T-helper 1 cell treated with Interleukin-12 subunit alpha and Interleukin-12 subunit beta and Interleukin-4 antibody, amounts not matched to agents 30 ng/mL and 1 ng/mL, for 36 hours (primary cell): ENCODE measurements around the gene AP3B1. TPM values are rescaled to one million over a fixed set of nuclear protein-coding genes. Genes with fewer than 3 reads are reported as not detected.
"Not testable (repeated sequence)": the region's sequence is repeated elsewhere in the genome, so short reads cannot be mapped to it uniquely, and the experiment has no call there.

Experiments
- intact Hi-C: fragments of 100-400 bp; cut with micrococcal nuclease; formaldehyde crosslinking; loops from one replicate; pipeline ENCODE4 v1.15.1; 2024
- total RNA-seq: library from RNA; stranded (reverse); gene quantifications from 2 replicates; pipeline ENCODE4 v1.2.3, GENCODE V29; 2022

The AP3B1 gene
- total RNA-seq, 1 donor from 2014 or later: 43.3 TPM

DNA sequence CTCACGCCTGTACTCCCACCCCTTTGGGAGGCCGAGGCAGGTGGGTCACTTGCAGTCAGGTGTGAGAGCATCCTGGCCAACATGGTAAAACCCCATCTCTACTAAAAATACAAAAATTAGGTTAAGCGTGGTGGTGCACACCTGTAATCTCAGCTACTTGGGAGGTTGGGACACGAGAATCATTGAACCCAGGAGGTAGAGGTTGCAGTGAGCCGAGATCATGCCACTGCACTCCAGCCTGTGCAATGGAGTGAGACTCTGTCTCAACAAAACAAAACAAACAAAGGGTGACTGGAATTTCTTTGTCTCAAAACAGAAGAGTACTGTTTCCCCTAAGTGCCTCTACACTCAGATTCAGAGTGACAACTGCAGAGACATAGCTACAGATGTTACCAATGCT lies 116.1 kb downstream of the AP3B1 start:
- intact Hi-C loops: no loop called here

DNA sequence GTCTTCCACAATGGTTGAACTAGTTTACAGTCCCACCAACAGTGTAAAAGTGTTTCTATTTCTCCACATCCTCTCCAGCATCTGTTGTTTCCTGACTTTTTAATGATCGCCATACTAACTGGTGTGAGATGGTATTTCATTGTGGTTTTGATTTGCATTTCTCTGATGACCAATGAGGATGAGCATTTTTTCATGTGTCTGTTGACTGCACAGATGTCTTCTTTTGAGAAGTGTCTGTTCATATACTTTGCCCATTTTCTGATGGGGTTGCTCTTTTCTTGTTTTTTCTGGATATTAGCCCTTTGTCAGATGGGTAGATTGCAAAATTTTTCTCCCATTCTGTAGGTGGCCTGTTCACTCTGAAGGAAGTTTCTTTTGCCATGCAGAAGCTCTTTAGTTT lies 124.2 kb downstream of the AP3B1 start:
- intact Hi-C loops: not testable (repeated sequence)

DNA sequence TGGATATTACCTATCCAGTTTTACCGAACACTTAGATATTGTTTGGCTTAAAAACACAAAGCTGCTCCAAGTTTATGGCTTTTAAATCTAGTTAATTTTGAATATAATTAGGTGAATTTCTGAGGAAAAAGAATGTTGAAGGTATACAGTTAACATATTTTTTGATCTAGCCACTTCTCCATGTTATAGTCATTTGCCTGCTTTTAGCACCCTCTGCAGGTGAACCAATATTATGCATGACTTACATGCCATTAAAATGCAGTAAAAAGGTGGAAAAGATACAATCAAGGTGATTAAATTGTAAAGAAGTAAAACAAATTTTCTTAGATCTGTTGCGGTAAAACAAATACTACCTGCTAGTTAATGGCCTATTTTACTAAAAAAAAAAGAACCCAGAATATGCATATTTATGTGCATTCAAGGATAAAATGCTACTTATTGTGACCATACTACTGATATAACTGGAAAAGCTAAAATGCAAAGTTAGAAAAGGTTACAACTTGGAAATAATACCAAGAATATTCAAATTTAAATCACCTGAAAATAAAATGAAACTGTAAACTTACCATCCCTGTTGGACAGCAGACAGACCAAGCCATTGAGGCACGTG lies 132.1 kb downstream of the AP3B1 start:
- intact Hi-C loops: loop anchor here (1.0 to 5.0 kb wide), 6 partner anchors 295 to 1294 kb away; no protein-coding TSS in a partner anchor

DNA sequence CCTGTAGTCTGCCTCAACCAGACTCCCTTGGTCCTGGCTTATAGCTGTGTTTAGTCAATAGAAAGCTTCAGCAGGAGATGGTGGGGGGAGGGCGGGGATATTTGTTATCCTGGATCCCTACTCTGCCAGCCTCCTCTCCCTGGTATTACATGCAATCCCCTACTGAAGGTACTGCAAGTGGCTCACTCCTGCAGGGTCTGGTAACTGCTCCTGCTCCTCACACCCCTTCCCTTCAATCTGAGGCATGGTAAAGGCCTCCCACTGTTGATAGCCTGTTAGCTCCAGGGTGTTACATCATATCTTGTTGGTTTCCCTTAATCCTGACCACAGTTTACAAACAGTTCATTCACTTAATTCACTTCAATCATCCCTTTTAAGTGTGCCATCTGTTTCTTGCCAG lies 137.5 kb downstream of the AP3B1 start:
- intact Hi-C loops: no loop called here

DNA sequence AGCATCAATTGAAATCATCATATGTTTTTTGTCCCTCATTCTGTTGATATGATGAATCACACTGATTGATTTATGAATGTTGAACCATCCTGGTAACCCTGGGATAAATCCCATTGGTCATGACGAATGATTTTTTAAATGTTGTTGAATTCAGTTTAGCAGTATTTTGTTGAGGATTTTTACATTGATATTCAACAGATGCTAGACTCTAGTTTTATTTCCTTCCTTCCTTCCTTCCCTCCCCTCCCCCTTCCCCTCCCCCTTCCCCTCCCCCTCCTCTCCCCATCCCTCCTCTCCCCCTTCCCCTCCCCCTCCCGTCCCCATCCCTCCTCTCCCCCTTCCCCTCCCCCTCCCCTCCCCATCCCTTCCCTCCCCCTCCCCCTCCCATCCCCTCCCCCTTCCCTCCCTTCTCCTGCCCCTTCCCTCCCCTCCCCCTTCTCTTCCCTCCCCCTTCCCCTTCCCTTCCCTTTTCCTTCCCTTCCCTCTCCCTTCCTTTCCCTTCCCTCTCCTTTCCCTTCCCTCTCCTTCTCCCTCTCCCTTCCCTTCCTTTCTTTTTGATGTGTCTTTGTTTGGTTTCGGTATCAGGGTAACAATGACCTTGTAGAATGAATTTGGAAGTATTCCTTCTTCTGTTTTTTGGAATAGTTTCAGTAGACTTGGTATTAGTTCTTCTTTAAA lies 142.8 kb downstream of the AP3B1 start:
- intact Hi-C loops: no loop called here

DNA sequence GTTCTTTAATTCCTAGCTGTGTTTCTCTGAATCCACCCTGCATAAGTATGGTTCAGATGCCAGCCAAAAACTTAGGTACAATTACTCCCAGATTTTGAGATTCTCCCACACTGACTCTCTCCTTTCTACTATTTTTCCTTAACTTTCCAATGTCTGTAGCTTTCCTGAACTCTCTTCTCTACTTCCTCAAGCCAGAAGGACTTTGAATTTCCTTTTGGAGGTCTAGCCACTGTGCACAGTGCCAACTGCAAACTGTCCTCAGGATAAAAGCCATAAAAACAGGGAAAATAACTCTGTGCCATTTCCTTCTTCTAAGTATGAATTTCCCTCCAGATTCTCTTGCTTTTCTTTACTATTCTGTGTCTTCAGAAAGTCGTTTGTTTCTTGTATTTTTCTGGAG lies 157.2 kb downstream of the AP3B1 start:
- intact Hi-C loops: no loop called here

DNA sequence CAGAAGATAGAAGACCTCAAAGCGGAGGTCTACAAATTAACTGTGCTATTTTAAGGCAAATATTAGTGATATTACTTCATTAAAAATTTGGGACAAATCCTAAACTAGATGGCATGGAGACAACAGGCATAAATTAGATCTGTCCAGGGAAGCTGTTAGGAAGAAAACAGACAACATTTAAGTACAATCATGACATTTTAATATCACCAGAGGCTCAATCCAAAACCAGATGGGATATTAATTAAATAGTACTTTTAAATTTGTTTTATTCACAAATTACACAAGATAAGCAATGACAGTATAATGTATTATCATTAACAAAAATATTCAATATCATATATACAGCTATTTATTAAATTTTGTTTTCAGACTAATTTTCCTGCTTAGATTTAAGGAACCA lies 161.1 kb downstream of the AP3B1 start:
- intact Hi-C loops: no loop called here

DNA sequence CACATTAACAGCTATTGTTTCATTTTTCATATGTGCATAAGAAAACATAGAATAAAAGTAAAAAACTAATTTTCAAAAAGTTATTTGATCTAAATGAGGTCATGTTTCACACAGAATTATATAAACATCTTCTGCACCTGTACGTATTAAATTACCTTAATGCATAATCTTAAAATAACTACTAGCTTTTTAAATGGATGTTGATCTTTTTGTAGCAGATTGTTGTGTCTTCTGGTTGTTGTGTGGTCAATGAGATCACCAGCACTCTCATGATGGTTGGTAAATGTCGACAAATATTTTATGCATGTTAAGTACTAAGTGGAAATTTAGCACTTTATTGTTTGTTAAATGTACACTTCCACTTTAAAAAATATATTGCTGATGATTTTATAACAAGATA lies 162.0 kb downstream of the AP3B1 start:
- intact Hi-C loops: no loop called here

DNA sequence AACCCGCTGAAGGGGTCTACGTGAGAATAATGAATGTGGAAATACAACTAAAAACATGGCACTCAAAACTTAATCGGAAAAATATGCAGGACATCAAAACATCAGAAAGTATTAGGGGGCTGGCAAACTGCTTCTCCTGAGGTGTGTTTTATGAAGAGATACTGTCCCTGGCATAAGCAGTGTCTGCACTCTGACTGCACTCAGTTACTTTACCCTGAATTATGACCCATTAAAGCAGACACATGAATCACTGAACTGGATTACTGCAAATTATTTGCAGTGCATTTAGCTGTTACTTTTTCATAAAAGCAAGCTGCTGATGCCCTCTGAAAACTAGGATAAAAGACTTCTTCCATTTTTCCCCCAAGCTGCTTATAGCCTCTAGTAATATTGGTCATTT lies 164.9 kb downstream of the AP3B1 start:
- intact Hi-C loops: no loop called here

DNA sequence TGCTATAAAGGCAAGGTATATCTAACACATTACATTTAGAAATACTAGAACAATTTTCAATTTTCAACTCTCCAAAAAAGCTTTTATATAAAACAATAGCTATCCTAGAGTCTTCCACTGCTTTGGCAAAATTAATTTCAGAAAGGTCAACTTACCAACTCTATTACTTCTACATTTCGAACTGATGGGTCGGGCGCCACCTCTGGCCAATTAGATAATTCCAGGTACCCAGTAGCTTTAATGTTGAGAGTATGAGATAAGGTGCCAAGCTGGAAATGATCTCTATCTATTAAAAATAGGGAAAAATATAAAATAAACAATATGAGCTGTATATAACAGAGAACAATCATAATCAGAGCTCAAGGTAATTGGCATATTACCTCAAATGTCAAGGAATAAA lies 166.6 kb downstream of the AP3B1 start:
- intact Hi-C loops: no loop called here

DNA sequence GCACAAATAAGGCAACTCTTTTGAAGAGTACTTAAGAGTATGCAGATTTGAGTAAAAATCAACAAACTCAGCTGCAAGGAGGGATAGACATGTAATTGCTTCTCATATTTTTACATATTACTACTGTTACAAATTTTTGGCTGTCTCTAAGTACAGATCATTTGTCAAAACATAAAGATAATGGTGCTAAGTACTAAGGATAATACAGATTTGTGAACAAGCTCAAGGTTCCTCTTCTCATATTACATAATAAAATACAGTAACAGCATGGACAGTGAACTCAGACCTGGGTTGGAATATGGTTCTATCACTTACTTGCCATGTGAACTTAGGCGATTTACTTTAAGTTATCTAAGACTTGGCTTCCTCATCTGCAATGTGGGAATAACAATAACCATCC lies 168.0 kb downstream of the AP3B1 start:
- intact Hi-C loops: no loop called here

DNA sequence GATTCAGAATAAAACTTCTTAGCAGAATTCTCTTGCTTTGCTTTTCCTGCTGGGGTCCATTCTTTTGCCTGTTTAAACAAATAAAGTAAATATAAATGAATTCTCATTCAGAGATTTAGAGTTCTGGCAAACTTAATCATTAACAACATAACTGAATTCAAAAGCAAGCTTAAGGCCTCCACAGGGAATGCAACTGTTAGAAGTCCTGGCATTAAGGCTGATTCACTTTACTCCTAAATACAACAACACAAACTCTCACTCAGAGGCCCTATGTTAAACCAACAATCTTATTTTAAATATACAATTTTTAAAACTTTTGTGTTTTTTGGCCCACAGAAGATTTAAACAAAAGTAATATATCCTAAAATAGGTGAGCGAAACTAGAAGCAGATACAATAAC lies 178.3 kb downstream of the AP3B1 start:
- intact Hi-C loops: no loop called here

DNA sequence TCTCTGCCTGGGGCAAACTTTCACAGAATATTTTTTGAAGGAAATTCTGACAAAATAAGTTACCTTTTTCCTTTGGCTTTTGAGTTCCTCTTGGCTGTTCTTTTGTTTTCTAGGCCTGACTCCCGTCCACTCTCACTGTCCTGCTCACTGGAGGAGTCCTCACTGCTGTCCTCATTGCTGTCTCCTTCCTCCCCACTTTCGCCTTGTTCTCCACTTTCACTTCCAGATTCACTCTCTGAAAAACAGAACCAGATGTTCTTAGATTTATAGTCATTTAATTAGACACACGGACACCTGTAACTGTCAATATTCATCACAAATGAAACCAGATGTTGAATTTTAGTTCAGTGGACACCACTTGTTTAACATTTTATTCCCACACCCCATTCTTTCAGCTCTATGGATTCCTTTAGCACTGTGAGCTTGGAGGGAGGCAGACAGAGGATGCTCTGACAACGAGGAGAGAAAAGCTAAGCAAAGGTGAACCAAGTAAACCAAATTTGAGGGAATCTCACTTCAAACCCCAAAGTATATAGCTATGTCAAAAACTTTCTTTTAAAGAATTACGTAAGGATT lies 180.7 kb downstream of the AP3B1 start:
- intact Hi-C loops: no loop called here

DNA sequence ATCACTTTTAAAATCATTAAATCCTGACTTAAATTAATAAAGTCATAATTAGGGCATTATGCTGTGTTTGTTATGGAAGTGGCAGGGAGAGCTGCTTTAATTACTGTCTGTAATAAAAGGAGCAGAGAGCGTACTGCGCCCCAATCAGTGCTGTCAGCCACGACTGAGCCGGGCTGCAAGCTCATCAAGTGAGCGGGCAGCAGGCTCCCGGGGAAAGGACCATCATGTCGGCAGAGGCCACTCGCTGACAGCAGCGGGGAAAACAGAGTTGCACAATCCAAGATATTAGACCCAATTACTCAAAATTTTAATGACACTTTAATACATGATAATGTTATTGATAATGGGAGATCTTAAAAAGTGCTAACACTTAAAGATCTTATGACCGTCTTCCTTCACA lies 181.6 kb downstream of the AP3B1 start:
- intact Hi-C loops: no loop called here

DNA sequence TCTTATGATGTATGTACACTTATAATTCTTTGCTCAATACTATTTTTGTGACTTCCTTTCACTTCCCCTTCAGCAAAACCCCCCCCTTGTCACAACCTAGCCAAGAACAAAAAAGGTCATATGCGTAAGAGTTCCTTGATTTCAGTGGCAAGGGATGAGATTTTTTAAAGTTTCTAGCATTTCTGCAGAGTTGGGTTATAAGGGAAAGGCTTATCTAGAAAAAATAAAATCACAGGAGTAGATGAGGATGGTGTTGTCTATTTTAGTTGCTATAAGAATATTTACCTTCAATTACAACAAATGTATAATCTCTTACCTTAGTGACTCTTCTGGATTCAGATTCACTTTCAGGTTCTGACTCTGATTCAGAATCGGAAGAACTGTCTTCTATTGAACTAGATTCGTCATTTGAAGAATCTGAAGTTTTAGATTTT lies 184.6 kb downstream of the AP3B1 start:
- intact Hi-C loops: no loop called here

DNA sequence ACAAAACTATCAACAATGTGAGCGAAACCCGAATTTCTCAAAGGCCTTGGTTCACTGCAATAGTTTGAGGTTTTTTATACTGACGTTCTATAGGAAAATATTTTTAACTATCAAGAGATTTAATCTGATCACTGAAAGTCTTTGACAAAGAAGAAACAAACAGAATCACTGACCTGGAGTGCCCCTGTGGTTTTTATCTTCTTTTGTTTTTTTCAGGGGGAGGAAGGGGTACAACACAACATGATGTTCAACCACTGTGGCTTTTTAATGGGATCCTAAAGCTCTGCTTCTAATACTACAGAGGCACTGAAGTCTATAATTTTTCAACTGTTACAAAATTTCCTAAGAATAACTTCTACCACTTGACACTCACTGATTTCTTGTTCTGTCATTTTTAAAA lies 185.9 kb downstream of the AP3B1 start:
- intact Hi-C loops: no loop called here

DNA sequence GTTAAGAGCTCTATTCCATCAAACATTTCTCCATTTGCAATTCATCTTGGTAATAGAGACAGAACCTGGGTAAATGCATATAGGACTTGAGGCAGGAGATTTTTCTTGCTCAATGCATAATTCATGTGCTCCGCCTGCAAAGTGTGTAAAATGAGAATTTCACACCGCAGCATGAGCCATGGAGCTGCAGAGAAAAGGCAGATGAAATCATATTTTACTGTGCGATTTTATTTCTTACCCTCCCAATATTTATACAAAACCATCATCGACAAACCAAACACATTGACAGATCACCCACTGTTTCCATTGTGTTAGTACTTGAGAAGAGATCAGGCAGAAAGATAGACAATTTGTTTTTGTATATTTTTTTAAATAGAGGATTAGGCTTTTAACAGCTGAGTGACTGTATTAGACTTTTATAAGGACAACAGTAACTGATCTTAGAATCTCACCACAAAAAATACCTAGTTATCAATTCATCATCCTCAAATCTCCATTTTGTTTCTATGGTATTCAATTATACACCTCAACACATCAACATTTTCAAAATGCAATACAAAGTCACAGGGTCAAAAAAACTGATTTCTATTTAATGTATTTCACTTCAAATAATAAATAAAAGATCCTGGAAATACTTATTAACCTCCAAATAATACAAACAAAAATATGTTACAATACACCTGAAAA lies 191.1 kb downstream of the AP3B1 start:
- intact Hi-C loops: no loop called here

DNA sequence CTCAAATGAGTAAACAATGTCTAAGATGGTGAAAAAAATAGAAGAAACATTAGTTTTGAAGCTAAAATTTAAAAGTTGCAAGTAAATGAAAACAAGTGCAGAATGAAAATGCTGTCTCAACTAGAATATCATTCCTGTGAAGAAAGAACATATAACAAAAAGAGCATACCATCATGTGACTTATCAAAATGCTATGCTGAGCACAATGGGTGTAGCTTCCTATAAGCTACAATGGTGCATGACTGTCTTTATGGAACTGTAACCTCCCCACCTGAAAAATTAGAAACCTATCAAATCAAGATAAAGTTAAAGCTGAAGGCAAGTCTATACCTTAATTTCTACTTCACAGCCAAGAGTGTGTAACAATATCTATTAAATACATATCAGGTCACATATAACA lies 192.0 kb downstream of the AP3B1 start:
- intact Hi-C loops: no loop called here

DNA sequence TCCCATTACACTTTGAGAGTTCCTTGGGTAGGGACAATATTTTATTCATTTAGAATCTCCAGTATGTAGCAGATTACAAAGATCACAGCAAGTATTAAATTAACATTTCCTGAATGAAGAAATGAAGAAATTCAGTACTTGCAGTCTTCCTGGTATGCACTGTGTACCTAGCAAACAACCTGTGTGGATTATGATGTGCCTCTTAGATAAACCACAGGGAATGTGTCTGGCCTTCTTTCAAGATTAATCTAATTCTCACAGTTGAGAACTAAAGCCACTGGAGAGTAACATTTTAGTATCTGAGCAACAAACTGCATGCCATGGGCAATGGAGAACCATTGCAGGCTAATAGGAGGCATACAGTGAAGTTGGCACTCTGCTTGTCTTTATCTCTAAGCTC lies 199.4 kb downstream of the AP3B1 start:
- intact Hi-C loops: no loop called here

DNA sequence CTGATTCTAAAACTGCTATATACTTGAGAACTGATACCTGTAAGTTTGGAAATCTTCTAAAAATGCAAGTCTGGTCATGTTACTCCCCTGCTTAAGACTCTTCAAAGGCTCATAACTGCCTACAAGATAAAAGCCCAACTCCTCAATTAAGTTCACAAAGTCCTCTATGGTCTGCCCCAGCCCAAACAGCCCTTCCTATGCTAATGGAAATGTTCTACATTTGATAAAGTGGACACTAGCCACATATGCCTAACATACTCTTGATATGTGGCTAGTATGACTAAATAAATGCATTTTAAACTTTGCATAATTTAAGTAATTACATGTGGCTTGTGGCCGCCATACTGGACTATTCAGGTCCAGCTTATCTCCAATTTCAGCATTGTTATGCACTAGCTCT lies 204.5 kb downstream of the AP3B1 start:
- intact Hi-C loops: no loop called here

DNA sequence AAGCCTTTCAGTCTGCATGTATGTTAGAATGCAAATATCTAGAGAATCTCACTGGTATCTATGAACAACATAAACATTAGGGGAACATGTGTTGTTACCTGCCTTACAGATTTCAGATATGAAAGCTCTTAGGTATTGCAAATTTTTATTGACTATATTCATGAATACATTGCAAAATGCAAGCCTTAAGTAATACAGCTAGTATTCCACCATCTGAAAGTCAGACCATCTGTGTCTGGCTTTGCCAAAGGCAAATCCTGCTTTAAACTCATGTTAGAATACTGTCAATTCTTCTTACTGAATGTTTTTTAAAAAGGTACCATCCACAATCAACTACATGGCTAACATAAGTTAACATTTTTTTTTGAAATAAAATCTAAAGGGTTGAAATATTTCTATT lies 215.6 kb downstream of the AP3B1 start:
- intact Hi-C loops: no loop called here

DNA sequence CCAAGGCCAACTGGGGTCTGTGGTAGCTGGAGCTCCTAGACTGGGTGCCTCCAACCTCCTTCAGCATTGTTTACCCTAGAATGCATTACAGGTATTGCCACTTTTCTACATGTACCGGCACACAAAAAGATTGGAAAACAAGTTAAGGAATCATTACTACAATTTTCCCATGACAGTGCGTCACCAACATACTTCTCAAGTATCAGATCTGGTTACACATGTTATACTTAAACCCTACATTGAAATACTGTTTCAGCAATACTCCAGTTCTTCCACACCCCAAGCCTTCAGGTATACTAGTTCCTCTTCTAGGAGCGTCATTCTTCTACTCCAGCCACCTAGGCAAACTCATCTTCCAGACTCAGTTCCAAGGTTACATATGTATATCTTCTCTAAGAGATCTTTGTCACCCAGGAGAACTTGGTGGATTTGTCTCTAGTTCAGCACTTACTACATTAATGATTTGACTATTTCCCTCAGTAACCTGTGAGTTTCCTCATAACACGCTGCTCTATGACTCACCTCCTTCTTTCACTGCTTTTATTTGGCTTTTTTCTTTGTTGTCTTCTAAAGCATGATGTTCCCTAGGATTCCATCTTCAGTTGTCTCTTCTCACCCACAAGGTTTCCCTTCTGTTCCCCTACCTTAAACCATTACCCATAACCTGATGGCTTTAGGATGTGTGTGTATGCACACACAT lies 217.0 kb downstream of the AP3B1 start:
- intact Hi-C loops: no loop called here
